DOHH2 (cell line): ENCODE measurements around the gene RAB4A.
A peak's percentile ranks its signal among the peaks of the same experiment; 100 is the strongest.

Experiments
- H3F3A ChIP-seq: fragments of 200-600 bp; sonication (generic), shearing (Covaris generic); 2 replicates; pipeline ENCODE4 v1.6.0; 2016; ENCODE audit warnings: antibody characterized with exemption, mild to moderate bottlenecking; ENCODE audit not compliant: control insufficient read depth, insufficient read depth
- H3K27ac ChIP-seq: fragments of 200-600 bp; sonication (generic); 2 replicates; pipeline ENCODE4 v1.5.1; 2014; ENCODE audit warnings: low read depth, mild to moderate bottlenecking, low read length, moderate library complexity
- H3K27me3 ChIP-seq: fragments of 200-600 bp; sonication (generic); 2 replicates; pipeline ENCODE4 v1.6.1; 2014; ENCODE audit warnings: mild to moderate bottlenecking, low read length, mixed read lengths; ENCODE audit not compliant: control insufficient read depth
- H3K36me3 ChIP-seq: fragments of 200-600 bp; sonication (generic); 2 replicates; pipeline ENCODE4 v1.6.1; 2014; ENCODE audit warnings: mild to moderate bottlenecking, low read length, moderate library complexity, mixed read lengths; ENCODE audit not compliant: control insufficient read depth
- H3K4me1 ChIP-seq: fragments of 200-600 bp; sonication (generic); 2 replicates; pipeline ENCODE4 v1.6.1; 2014; ENCODE audit warnings: mild to moderate bottlenecking, low read length, mixed read lengths; ENCODE audit not compliant: control insufficient read depth
- H3K4me2 ChIP-seq: fragments of 200-600 bp; sonication (generic); 2 replicates; pipeline ENCODE4 v1.6.0; 2014; ENCODE audit warnings: mild to moderate bottlenecking, low read length, moderate library complexity
- H3K4me3 ChIP-seq: fragments of 200-600 bp; sonication (generic); 2 replicates; pipeline ENCODE4 v1.5.1; 2014; ENCODE audit warnings: mild to moderate bottlenecking, low read length, mixed read lengths
- H3K79me2 ChIP-seq: fragments of 200-600 bp; sonication (generic); 2 replicates; pipeline ENCODE4 v1.6.1; 2014; ENCODE audit warnings: mild to moderate bottlenecking, low read length, mixed read lengths; ENCODE audit not compliant: control insufficient read depth
- H3K9me2 ChIP-seq: fragments of 200-600 bp; sonication (generic); replicated peaks from 2 replicates; pipeline ENCODE4 v1.6.1; 2014; ENCODE audit warnings: mild to moderate bottlenecking, low read length, mixed read lengths; ENCODE audit not compliant: control insufficient read depth
- H3K9me3 ChIP-seq: fragments of 200-600 bp; sonication (generic); 2 replicates; pipeline ENCODE4 v1.6.1; 2014; ENCODE audit warnings: antibody characterized with exemption, low read length, mixed read lengths; ENCODE audit not compliant: control insufficient read depth, insufficient read depth
- H4K20me1 ChIP-seq: fragments of 200-600 bp; sonication (generic); 2 replicates; pipeline ENCODE4 v1.6.0; 2014; ENCODE audit warnings: low read depth, mild to moderate bottlenecking, antibody characterized with exemption, low read length, moderate library complexity; ENCODE audit not compliant: control insufficient read depth, insufficient read depth
- CTCF ChIP-seq: fragments of 200-600 bp; sonication (generic); IDR thresholded peaks from one replicate; pipeline ENCODE4 v1.5.1; 2014; ENCODE audit warnings: antibody characterized with exemption, mild to moderate bottlenecking, low read depth, low read length; ENCODE audit not compliant: poor library complexity, severe bottlenecking
- EZH2phosphoT487 ChIP-seq: fragments of 200-600 bp; sonication (generic); IDR thresholded peaks from 2 replicates; pipeline ENCODE4 v1.6.1; 2017; ENCODE audit warnings: borderline replicate concordance, mild to moderate bottlenecking, antibody characterized with exemption, low read length, moderate library complexity, mixed read lengths

RAB4A gene

GRCh38 chr1:229344139-229344538, 73.2 kb downstream of the RAB4A start:
- no peak overlapping the region for H3K4me3 ChIP-seq
- H3K4me2 ChIP-seq: 0 out of 2 replicates have a peak overlapping the region, but pooled peaks have one; percentile 80
- peaks cover 23% of the 10 kb centered on the region for H3K4me1 ChIP-seq
- peaks cover 5% of the 10 kb centered on the region; the same call in 1 of the 2 replicates for H3K27me3 ChIP-seq
- 0 out of 2 replicates have a peak, but pooled peaks cover 3% of the 10 kb centered on the region for H4K20me1 ChIP-seq
- TF ChIP-seq CTCF: no peak
- no peak for TF ChIP-seq EZH2phosphoT487
- H3K9me3 ChIP-seq: 0 out of 2 replicates have a peak, but pooled peaks cover 3% of the 10 kb centered on the region
- no peaks in the 10 kb centered on the region for H3K9me2 ChIP-seq
- H3K27ac ChIP-seq: no peak overlapping the region
- H3F3A ChIP-seq: peaks cover 17% of the 10 kb centered on the region
- H3K79me2 ChIP-seq: peaks cover 29% of the 10 kb centered on the region
- H3K36me3 ChIP-seq: peaks cover 7% of the 10 kb centered on the region

GRCh38 chr1:229344937-229345684, 74.2 kb downstream of the RAB4A start:
- 0 out of 2 replicates have a peak, but pooled peaks cover 3% of the 10 kb centered on the region for H4K20me1 ChIP-seq
- no peak for TF ChIP-seq EZH2phosphoT487
- no peak for TF ChIP-seq CTCF
- H3K4me3 ChIP-seq: no peak overlapping the region
- H3K27me3 ChIP-seq: peaks cover 7% of the 10 kb centered on the region; the same call in 1 of the 2 replicates
- no peak overlapping the region for H3K27ac ChIP-seq
- H3K36me3 ChIP-seq: no peaks in the 10 kb centered on the region; the same call in 1 of the 2 replicates
- H3K4me1 ChIP-seq: peaks cover 14% of the 10 kb centered on the region
- no peaks in the 10 kb centered on the region for H3K9me2 ChIP-seq
- H3K9me3 ChIP-seq: 0 out of 2 replicates have a peak, but pooled peaks cover 3% of the 10 kb centered on the region
- H3K4me2 ChIP-seq: no peak overlapping the region
- H3F3A ChIP-seq: peaks cover 13% of the 10 kb centered on the region
- H3K79me2 ChIP-seq: peaks cover 19% of the 10 kb centered on the region

- no peak for TF ChIP-seq EZH2phosphoT487
- TF ChIP-seq CTCF: no peak
- Histone ChIP-seq H3K9me2 (no peaks in the 10 kb centered on the region), H3K4me1 (peaks cover 8% of the 10 kb centered on the region), H3K27me3 (peaks cover 18% of the 10 kb centered on the region), H3K4me2 (no peak overlapping the region), H3K36me3 (no peaks in the 10 kb centered on the region), H3F3A (peaks cover 7% of the 10 kb centered on the region; the same call in 1 of the 2 replicates), H3K79me2 (no peaks in the 10 kb centered on the region), H4K20me1 (no peaks in the 10 kb centered on the region), H3K27ac (no peak overlapping the region), H3K9me3 (0 out of 2 replicates have a peak, but pooled peaks cover 3% of the 10 kb centered on the region), H3K4me3 (no peak overlapping the region)
These were observed 76.6 kb downstream of the RAB4A start for GRCh38 chr1:229347528-229347927.
